ENCODE measurements around the gene UNCX.

GRCh38 chr7:1223196-1223981 lies 9.3 kb upstream of the UNCX start:
- TF ChIP-seq EZH2phosphoT487 (IDR thresholded peaks at IDR 0.05; ENCODE audit: borderline replicate concordance) (no peak), CTCF (conservative IDR thresholded peaks at IDR 0.05; ENCODE audit: low read length) (no peak)
